PC-9 (cell line): ENCODE data around the gene PGS1. TPM values are rescaled to one million over a fixed set of nuclear protein-coding genes. Genes with fewer than 3 reads are reported as not detected.

Experiments used
- BruUV-seq: library from RNA; stranded (reverse); fragments of 400-500 nt; replicated peaks from 2 replicates; lab custom pipeline; 2021; lab: Mats Ljungman, UMichigan
- CTCF ChIA-PET: fragments of 300-600 bp; sonication (Branson Sonifier 250); formaldehyde crosslinking; loops from one replicate; lab custom pipeline; 2022; ENCODE audit warnings: antibody characterized with exemption; lab: Charles Lee
- POLR2A ChIA-PET: fragments of 300-600 bp; sonication (Branson Sonifier 250); formaldehyde crosslinking; loops from one replicate; lab custom pipeline; 2022; ENCODE audit warnings: antibody characterized with exemption; ENCODE audit not compliant: unreplicated experiment; lab: Charles Lee
- DNase-seq, 2 experiments: peaks; one replicate each; pipeline versions ENCODE4 v3.0.0 to v3.0.0-alpha.2; 2015 to 2022; ENCODE audit warnings: mixed read lengths in 1 of 2
- H2AFZ ChIP-seq: fragments of 200-600 bp; sonication (generic); 2 replicates; pipeline ENCODE4 v1.8.1; 2017; ENCODE audit warnings: antibody characterized with exemption
- H3F3A ChIP-seq: fragments of 200-600 bp; sonication (generic); 2 replicates; pipeline ENCODE4 v1.8.1; 2017; ENCODE audit warnings: antibody characterized with exemption, mild to moderate bottlenecking, low read depth; ENCODE audit not compliant: insufficient read depth
- H3K27ac ChIP-seq: fragments of 200-600 bp; sonication (generic); 2 replicates; pipeline ENCODE4 v1.6.1; 2016; ENCODE audit warnings: mixed run types
- H3K27me3 ChIP-seq: fragments of 200-600 bp; sonication (generic); 2 replicates; pipeline ENCODE4 v1.6.1; 2016; ENCODE audit warnings: low read depth, mixed run types; ENCODE audit not compliant: insufficient read depth
- H3K36me3 ChIP-seq: fragments of 200-600 bp; sonication (generic); 2 replicates; pipeline ENCODE4 v1.6.1; 2016; ENCODE audit warnings: low read depth, mixed run types
- H3K4me1 ChIP-seq: fragments of 200-600 bp; sonication (generic); replicated peaks from 2 replicates; pipeline ENCODE4 v1.6.1; 2016; ENCODE audit warnings: mixed run types; ENCODE audit not compliant: insufficient read depth
- H3K4me2 ChIP-seq: fragments of 200-600 bp; sonication (generic); 2 replicates; pipeline ENCODE4 v1.6.1; 2017; ENCODE audit warnings: mixed run types
- H3K4me3 ChIP-seq: fragments of 200-600 bp; sonication (generic); 2 replicates; pipeline ENCODE4 v1.6.1; 2016; ENCODE audit warnings: mixed run types
- H3K79me2 ChIP-seq: fragments of 200-600 bp; sonication (generic); 2 replicates; pipeline ENCODE4 v1.6.1; 2017; ENCODE audit warnings: low read depth, mixed run types
- H3K9me2 ChIP-seq: fragments of 200-600 bp; sonication (generic); 2 replicates; pipeline ENCODE4 v1.8.1; 2017; ENCODE audit warnings: mild to moderate bottlenecking; ENCODE audit not compliant: insufficient read depth
- H3K9me3 ChIP-seq: fragments of 200-600 bp; sonication (generic); 2 replicates; pipeline ENCODE4 v1.8.1; 2016; ENCODE audit warnings: low read depth; ENCODE audit not compliant: insufficient read depth
- H4K20me1 ChIP-seq: fragments of 200-600 bp; sonication (generic); 2 replicates; pipeline ENCODE4 v1.8.1; 2017; ENCODE audit not compliant: insufficient read depth
- EZH2 ChIP-seq: fragments of 200-600 bp; sonication (generic); IDR thresholded peaks from 2 replicates; pipeline ENCODE4 v1.8.0; 2017; ENCODE audit warnings: antibody characterized with exemption, low read depth
- intact Hi-C: fragments of 100-400 bp; cut with micrococcal nuclease; formaldehyde crosslinking; loops from one replicate; pipeline ENCODE4 v1.10.0; 2022; ENCODE audit not compliant: unreplicated experiment
- total RNA-seq: library from RNA; stranded (reverse); gene quantifications from 2 replicates; pipeline ENCODE4 v1.2.3, GENCODE V29; 2021
- TF ChIP-seq, protein P1 (sequence below): fragments of 200-600 bp; sonication (generic); conservative IDR thresholded peaks from 2 replicates; pipeline ENCODE4 v1.6.1; 2017; ENCODE audit warnings: mixed run types, antibody characterized with exemption, mild to moderate bottlenecking, moderate library complexity

The PGS1 gene
- total RNA-seq, 1 experiment from 2014 or later, result 40.2 TPM

DNA sequence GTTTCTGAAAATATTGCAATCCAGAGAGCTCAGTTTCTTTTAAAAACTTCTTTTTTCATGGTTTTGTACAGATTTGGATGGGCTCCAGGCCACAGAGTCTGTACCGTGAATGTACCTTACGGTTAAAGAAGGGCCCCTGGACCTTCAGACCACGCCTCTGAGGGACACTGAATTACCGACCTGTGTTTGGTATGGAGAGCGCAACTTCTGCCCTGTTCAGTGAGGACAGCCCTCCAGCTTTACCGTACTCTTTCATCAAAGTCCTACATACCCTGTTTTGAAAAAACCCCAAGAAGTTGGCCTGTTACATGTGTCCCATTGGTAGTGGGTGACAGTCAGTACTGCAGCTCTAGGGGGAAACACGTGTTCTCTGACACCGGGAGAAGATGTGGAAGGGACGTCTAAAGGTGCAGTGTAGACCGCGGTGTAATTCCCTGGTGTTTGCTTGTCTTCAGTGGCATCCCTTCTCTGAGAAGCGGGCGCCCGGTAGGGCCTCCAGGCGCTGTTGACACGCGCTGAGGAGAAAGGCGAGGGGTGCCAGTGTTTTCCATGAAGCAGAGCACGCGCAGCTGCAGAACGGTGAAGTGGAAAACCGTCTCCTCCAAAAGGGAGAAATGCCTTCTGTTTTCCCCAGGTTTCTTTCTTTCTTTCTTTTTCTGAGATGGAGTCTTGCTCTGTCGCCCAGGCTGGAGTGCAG lies 6.2 kb downstream of the PGS1 start:
- no TSS peak for BruUV-seq
- H3K27ac ChIP-seq, result no peak overlapping the region

DNA sequence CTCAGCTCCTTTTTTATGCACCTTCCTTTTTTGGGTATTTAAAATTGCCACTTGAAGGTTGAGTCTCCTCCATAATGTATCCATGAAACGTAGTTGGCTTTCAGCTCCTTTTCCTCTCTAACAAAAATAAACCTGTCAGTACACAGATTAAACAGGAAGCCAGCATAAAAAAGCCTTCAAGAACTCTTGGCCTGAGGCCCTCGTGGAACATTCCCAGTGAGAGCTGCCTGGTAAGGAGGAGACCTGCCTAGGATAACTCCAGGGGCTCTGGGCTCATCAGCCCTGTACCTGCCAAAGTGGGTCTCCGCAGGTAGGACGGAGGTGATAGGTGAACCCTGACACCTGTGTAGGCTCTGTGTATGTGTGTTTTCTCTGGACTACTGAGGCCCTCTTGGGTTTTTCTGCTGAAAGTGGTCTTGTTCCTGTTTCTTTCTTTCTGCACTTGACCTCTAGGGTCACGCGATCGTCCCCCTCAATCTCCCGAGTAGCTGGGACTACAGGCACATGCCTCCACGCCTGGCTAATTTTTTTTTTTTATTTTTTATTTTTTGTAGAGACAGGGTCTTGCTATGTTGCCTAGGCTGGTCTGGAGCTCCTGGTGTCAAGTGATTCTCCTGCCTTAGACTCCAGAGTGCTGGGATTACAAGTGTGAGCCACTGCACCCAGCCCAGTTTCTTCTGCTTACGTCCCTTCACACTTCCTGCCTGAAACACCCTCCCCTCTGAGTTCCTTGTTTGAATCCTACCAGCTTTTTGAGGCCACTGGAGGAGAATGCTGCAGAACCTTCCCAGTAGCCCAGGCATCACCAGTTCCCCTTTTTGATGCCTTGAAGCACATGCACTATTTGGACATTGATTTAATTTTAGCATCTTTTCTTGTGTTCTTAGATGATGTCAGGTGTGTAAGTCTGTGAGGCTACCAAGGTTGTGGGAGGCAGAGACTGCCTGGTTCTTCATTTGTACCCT lies 9.8 kb downstream of the PGS1 start:
- no peaks in the 10 kb centered on the region for H3K9me2 ChIP-seq
- H3K27ac ChIP-seq, result no peak overlapping the region
- no peaks in the 10 kb centered on the region for H3K27me3 ChIP-seq
- H2AFZ ChIP-seq, result no peak overlapping the region
- BruUV-seq, result no TSS peak
- TF ChIP-seq, protein P1, sequence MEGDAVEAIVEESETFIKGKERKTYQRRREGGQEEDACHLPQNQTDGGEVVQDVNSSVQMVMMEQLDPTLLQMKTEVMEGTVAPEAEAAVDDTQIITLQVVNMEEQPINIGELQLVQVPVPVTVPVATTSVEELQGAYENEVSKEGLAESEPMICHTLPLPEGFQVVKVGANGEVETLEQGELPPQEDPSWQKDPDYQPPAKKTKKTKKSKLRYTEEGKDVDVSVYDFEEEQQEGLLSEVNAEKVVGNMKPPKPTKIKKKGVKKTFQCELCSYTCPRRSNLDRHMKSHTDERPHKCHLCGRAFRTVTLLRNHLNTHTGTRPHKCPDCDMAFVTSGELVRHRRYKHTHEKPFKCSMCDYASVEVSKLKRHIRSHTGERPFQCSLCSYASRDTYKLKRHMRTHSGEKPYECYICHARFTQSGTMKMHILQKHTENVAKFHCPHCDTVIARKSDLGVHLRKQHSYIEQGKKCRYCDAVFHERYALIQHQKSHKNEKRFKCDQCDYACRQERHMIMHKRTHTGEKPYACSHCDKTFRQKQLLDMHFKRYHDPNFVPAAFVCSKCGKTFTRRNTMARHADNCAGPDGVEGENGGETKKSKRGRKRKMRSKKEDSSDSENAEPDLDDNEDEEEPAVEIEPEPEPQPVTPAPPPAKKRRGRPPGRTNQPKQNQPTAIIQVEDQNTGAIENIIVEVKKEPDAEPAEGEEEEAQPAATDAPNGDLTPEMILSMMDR, result no peak
- no peak for TF ChIP-seq EZH2
- H3K9me3 ChIP-seq, result no peaks in the 10 kb centered on the region
- peaks cover 16% of the 10 kb centered on the region for H3F3A ChIP-seq
- ChIA-PET CTCF (no interaction called here), POLR2A (interaction anchor here (0.6 kb wide), 2 partner anchors 10 to 80 kb away, joined by 4 to 16 read pairs; no protein-coding TSS in a partner anchor)
- no peak for DNase-seq
- peaks cover 88% of the 10 kb centered on the region for H3K79me2 ChIP-seq
- no peaks in the 10 kb centered on the region for H3K36me3 ChIP-seq
- intact Hi-C loops, result no loop called here
- peaks cover 20% of the 10 kb centered on the region; the same call in 1 of the 2 replicates for H4K20me1 ChIP-seq
- peaks cover 21% of the 10 kb centered on the region for H3K4me1 ChIP-seq
- no peak overlapping the region for H3K4me2 ChIP-seq
- H3K4me3 ChIP-seq, result no peak overlapping the region

More for the DNA sequence above, 6.2 kb downstream of the PGS1 start:
- POLR2A ChIA-PET, result interaction anchor here (0.6 kb wide), 1 partner anchor 102 kb away, joined by 4 read pairs; no protein-coding TSS in a partner anchor
- intact Hi-C loops, result no loop called here
- H3K4me3 ChIP-seq, result no peak overlapping the region
- DNase-seq, result no peak
- H4K20me1 ChIP-seq, result peaks cover 36% of the 10 kb centered on the region; the same call in 1 of the 2 replicates
- no peaks in the 10 kb centered on the region for H3K9me3 ChIP-seq
- no peaks in the 10 kb centered on the region for H3K9me2 ChIP-seq
- H3F3A ChIP-seq, result no peaks in the 10 kb centered on the region; the same call in 1 of the 2 replicates
- H3K4me1 ChIP-seq, result peaks cover 6% of the 10 kb centered on the region
- TF ChIP-seq EZH2, result no peak
- TF ChIP-seq, protein P1, result no peak
- peaks cover 95% of the 10 kb centered on the region for H3K79me2 ChIP-seq
- H2AFZ ChIP-seq, result no peak overlapping the region
- no peak overlapping the region for H3K4me2 ChIP-seq
- no peaks in the 10 kb centered on the region for H3K36me3 ChIP-seq
- CTCF ChIA-PET, result interaction anchor here (0.6 kb wide), 1 partner anchor 314 kb away, joined by 5 read pairs; no protein-coding TSS in a partner anchor
- no peaks in the 10 kb centered on the region for H3K27me3 ChIP-seq
